Hematopoietic multipotent progenitor cell treated with erythropoietin and hydrocortisone succinate and interleukin-3 and kit ligand, for 15 days (in vitro differentiated cells): Measurements from ENCODE around the gene FBXW8.

Experiments
- DNase-seq: peaks from one replicate; pipeline ENCODE4 v3.0.0-alpha.2; 2015; ENCODE audit warnings: low spot score

FBXW8 gene

GRCh38 chr12:117059156-117059555 lies 148.4 kb downstream of the FBXW8 start:
- DNase-seq, result no peak

- no peak for DNase-seq
These were observed 149.6 kb downstream of the FBXW8 start for GRCh38 chr12:117060246-117060928.

- DNase-seq, result no peak
These were observed 150.2 kb downstream of the FBXW8 start for GRCh38 chr12:117060929-117061305.

DNA sequence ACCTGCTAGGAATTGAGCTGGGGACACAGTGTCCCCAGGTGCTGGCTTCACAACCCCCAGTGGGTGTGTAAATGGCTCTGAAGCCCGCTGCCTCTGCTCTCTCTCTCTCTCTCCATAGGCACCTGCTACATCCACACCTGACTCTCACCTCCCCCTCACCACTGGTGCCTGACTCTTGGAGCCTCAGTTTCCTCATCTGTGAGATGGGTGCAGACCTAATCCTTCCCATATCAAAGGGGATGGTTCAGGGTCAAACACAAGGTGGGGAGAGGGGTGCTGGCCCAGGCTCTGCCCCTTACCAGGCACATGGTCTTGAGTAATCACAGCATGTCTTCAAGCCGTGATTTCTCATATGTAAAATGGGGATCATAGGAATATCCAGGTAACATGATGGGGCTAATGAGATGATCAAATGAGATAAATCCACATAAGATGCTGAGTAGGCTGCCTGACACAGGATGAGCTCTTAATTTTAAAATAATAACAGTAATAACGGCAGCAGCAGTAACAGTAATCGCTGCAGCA lies 150.9 kb downstream of the FBXW8 start:
- DNase-seq, result no peak

- DNase-seq, result no peak
These were observed 152.6 kb downstream of the FBXW8 start for GRCh38 chr12:117063162-117063911.

DNA sequence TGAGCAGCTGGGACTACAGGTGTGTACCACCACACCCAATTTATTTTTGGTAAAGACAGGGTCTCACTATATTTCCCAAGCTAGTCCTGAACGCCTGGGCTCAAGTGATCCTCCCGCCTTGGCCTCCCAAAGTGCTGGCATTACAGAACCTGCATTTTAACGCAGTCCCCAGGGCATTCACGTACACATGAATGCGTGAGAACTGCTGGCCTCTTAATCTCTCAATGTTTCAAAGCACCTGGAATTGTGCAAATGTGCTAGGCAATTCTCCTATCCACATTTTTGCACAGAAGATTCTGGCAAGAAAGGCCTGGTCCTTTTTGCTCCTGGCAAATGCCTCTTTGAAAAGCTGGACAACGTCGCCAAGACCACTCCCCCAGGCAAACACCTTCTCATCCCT lies 153.3 kb downstream of the FBXW8 start:
- no peak for DNase-seq

GRCh38 chr12:117064596-117064995 lies 153.8 kb downstream of the FBXW8 start:
- no peak for DNase-seq

DNA sequence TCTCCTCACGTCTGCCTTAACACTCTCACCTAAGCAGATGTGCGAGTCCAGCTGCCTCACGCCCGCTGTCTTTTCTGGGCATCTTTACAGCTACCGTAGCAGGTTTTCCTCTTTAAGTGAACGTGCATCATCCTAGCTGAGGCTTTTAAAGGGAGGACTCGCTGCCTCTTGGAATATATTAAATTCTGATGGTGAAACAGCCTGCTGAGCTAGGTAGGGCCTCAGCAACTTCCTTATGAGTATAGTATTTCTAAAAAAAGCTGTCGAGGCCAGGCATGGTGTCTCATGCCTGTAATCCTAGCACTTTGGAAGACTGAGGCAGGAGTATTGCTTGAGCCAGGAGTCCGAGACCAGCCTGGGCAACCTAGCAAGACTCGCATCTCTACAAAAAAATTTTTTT lies 156.3 kb downstream of the FBXW8 start:
- no peak for DNase-seq

DNA sequence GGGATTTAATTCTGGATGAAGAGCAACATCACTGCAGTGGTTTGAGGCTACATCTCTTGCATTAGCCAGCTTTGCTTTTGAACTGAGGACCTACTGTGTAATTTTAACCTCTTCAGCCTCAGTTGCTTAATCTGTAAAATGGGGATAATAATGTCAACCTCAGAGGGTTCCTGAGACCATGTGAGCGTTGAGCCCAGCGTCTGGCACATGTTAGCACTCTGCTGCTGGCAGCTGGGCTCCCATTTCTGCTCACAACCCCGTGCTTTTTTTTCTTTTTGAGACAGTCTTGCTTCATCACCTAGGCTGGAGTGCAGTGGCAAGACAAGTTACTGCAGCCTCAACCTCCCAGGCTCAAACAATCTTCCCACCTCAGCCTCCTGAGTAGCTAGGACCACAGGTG lies 156.9 kb downstream of the FBXW8 start:
- no peak for DNase-seq

GRCh38 chr12:117068492-117068891 lies 157.7 kb downstream of the FBXW8 start:
- no peak for DNase-seq

GRCh38 chr12:117069101-117069797 lies 158.5 kb downstream of the FBXW8 start:
- no peak for DNase-seq

DNA sequence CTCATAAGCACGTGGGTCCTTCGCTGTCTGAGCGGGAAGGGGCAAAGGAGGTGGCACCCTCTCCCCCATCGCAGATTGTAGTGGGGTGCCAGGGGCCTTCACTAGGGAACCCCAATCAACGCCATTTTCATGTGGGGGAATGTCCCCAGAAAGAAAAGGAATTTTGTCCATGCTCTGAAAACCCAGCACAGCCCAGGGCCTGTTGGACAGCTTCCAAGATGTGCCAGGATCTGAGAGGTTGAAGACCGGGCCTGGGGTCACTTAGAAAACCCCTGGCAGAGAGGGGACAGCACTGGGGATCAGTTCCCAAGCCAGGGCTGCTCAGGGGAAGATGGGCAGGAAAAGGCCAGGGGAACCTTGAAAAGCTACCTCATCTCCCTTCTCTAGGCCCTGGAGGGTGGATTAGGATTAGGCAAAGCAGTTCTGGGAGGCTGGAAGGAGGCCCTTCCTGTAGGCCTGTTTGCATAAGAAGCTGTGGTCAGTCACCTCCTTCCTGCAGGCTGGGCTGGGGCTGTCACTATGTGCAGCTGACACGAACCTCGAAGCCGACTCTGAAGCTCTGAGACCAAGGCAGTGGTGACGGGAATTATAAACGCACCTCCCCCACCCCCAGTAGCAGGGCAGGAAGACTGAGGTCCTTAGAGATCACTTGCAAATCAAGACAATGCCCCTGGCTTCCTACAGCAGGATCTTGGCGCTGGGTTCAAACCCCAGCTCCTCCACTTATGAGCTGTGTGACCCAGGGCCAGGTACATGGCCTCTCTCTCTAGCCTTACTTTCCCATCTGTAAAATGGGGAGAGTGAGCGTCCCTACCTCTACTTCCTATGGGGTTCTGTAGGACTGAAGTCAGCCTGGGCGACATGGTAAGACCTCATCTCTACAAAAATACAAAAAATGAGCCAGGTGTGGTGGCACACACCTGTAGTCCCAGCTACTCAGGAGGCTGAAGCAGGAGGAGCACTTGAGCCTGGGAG lies 159.5 kb downstream of the FBXW8 start:
- no peak for DNase-seq

- no peak for DNase-seq
These were observed 160.3 kb downstream of the FBXW8 start for GRCh38 chr12:117071009-117071408.

DNA sequence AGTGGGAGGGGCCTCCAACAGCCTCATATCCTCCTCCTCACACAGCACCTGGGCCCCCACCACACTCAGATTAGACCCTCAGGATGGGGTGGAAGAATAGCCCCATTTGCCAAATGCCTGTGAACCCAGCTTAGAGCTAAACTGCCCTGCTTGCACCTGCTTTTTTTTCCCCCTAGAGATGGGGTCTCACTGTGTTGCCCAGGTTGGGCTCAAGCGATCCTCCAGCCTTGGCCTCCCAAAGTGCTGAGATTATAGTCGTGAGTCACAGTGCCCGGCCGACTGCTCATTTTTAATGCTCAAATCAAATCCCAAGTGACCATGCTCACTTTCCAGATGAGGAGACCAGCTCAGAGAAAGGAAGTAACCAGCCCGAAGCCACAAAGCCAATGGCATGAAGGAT lies 161.4 kb downstream of the FBXW8 start:
- DNase-seq, result no peak

DNA sequence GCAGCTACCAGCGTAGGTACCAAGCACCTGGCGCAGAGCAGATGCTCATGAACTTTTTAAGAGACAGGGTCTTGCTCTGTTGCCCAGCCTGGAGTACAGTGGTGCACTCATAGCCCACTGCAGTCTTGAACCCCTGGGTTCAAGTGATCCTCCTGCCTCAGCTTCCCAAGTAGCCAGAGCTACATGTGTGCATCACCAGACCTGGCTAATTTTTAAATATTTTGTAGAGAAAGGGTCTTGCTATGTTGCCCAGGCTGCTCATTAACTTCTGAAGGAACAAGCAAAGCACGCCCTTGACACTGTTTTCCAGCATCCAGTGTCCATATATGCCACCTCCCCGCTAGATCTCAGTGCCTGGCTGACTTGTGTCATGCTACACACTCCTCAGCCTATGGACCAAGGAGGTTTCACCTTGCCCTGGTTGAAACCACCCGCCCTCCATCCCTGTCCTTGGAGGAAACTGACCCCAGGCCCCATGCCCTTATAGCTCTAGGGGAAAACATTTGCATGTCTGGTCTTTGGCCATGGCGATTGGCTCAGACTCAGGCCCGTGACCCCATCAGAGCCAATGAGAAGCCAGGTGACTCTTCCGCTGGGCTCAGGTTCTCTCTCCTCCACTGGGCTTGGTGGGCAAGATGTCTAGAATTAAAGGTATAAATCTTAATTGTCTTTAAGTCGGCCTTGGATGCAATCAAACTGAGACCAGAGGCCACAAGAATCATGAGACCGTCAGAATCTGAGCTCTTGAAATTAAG lies 162.2 kb downstream of the FBXW8 start:
- DNase-seq, result no peak

DNA sequence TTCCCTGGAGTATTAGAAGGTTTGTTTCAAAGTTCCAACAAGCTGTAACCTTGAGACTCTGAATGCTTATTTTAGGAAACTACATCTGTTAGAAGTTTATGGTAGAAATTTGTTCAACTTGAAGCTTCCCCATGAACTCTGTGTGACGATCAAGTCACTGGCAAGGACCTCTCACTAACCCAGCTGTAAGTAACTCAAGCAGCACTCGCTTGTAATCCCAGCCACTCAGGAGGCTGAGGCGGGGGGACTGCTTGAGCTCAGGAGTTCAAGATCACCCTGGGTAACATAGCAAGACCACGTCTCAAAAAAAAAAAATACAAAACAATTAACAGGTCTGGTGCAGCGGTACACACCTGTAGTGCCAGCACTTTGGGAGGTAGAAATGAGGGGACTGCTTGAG lies 162.9 kb downstream of the FBXW8 start:
- DNase-seq, result no peak

GRCh38 chr12:117076410-117077372 lies 165.9 kb downstream of the FBXW8 start:
- DNase-seq, result no peak

GRCh38 chr12:117079487-117079886 lies 168.7 kb downstream of the FBXW8 start:
- no peak for DNase-seq

DNA sequence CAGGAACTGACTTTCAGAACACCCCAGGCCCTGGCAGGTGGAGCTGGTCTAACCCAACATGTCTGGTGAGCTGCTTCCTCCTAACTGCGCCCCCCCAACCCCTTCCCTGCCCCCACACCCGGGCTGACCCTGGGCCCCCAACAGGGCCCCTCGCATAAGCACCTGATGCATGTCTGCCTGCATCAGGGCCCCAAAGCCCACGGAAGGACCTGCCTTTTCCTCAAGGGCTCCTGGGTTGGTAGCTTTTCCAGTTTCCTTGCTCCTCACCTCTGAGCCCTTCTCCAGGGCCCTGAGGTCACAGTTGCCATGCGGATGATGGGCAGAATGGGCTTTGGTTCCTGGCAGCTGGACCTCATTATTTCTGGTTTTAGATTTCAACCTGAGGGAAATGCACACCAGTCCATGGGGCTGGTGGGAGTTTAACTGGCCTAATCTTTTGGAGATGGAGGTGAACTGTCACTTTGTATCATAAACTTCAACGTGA lies 170.0 kb downstream of the FBXW8 start:
- no peak for DNase-seq
